ENCODE measurements around the gene DOCK4.

Gene DOCK4

DNA sequence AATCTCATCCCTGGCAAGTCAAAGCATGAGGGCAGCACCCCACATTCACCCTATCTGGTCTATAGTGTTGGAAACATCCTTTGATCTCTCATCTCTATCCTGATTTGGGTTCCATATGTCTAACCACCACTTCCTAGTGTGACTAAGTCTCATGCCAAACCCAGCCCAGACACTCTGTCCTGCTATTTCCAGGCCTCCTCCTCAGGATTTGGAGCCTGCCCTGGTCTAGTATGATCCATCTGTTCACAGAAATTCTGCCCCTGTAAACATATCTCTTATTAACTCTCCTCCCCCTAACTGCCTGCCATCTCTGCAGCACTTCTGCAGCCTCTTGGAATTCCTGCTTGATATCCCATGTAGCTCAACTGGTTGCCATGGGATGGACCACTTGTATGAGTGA is 323.0 kb downstream of the DOCK4 start:
- no peak for DNase-seq (ENCODE audit: low read depth, low spot score)
- H3K27ac ChIP-seq: no peak overlapping the region

DNA sequence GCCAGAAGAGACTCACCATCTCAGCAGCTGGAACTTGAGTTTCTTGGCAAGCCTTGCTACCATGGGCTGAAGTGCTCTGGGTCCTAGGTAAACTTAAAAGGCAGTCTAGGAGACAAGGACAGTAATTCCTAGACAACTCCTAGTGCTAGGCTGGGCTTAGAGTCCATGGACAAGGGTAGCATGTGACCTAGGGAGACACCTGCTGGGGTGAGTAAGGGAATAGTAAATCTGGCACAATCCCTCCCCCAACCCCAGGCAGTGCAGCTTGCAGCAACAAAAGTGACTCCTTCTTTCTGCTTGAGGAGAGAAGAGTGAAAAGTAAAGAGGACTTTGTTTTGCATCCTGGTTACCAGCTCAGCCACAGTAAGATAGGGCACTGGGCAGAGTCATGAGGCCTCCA is 327.4 kb downstream of the DOCK4 start:
- H3K27ac ChIP-seq: no peak overlapping the region
- no peak for DNase-seq (ENCODE audit: low read depth, low spot score)

DNA sequence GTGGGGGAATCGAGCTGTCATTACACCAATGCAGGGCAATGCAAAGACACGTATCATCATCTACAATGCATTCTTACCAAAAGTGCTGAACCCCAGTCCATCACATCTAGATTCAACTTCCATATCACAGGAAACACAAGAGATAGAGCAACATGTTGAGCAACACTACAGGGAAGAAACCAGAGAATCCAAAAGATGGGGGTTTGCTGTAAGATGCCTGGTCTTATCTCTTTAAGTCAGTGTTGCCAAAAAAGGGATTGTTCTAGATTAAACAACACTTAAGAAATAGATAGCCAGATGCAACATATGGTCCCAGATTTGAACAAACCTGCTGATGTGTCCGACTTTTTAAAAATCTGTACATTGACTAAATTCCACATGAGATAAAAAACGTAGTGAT is 328.3 kb downstream of the DOCK4 start:
- DNase-seq (ENCODE audit: low read depth, low spot score): no peak
- H3K27ac ChIP-seq: no peak overlapping the region

DNA sequence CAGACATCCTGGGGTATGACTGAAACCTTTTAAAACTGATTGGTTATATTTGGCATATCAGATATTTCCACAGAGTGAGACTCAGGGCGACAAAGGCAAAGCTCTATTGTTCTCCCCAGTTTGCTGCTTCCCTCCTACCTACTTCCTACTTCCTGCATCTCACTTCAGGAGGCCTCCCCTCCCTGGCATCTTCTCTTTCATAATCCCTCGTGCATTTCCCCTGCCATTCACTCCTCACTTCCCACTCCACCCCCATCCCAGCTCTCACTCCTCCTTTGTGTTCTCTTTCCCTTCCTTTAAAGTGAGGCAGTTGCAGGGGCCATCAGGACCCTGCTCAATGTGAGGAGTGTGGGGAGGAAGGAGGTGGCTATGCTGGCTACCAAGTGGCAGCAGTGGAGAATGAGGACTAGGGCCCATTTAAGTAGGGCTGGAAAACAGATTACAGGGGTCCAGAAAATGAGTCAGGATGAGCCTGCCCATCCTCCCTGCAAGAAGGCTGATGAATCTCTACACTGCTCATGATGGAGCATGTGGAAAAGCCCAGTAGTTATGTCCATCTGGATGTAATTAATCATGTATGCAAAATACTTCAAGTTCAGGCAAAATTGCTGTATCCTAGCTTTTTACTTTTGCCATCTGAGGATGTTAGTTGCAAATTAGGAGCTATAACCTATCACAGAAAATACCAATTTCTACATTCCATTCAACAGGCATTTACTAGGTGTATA is 332.1 kb downstream of the DOCK4 start:
- no peak for DNase-seq (ENCODE audit: low read depth, low spot score)
- H3K27ac ChIP-seq: no peak overlapping the region

DNA sequence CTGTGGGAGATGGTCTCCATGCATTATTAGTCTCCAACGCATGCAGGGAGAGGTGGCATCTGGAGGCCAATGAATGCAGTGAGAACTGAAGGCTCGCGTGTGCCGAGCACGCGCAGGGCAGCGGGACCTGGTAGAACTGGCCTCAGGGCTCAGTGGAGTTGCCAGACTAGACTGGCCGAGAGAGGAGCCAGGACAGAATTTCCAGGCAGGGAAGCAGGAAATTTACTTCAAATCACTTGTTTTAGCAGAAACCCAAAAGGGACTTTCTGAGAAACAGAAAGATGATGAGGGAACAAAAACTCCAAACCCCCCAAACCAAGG is 332.9 kb downstream of the DOCK4 start:
- no peak for DNase-seq (ENCODE audit: low read depth, low spot score)

DNA sequence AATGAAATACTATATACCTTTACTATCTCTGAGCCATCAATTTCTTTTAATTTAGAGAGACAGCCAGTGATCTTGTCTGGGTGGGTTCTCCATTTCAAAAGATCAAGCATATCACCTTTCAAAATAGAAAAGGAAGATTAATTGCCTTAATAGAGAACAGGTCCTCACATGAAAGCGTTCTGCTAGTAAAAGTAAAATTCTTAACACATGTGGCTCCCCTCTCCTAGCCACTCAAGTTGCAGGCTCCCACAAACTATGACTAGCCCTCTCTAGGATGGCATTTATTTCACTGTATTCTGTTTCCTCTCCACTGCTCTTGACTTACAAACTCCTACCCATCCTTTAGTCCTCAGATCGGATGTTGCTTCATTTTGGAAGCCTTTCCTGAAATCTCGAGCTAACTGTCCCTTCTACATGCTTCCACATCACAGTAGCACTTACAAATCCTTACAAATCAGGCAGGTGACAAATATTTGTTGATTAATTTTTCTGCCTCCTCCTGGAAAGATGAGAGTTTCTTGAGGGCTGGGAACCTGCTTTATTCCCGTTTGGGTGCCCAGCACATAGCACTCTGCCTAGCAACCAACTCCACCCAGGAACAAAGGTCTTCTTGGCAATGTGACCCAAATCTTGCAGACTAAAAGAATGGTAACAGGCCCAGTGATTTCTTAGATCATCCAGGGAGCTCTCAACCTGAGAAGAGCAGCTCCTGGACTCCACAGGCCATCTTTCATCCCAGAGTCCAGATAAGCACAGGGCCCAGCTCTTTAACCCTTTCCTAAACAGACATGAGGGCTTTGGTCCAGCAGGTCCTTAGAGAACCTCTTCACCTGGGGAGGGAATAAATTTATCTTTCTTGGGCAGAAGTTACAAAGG is 333.5 kb downstream of the DOCK4 start:
- DNase-seq (ENCODE audit: low read depth, low spot score): no peak
- no peak overlapping the region for H3K27ac ChIP-seq

More for the DNA sequence above, 332.9 kb downstream of the DOCK4 start:
- no peak overlapping the region for H3K27ac ChIP-seq

DNA sequence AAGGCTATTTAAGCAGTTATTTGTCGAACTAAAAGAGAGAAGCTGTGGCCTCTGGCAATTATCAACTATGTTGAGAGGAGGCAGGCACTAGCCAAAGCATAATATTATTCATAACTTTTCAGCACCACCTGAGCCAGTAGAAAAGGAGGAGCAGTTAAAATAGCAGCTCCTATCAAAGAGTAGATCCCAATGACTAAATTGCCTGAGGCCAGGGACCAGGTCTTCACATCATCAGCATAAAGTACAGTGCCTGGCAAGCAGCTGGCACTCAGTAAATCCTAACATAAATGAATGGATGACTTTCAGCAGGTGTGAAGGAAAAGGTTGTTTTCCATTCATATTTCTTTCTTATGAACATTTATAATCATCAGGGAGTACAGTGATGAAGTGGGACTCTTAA is 334.9 kb downstream of the DOCK4 start:
- no peak overlapping the region for H3K27ac ChIP-seq
- DNase-seq (ENCODE audit: low read depth, low spot score): no peak

DNA sequence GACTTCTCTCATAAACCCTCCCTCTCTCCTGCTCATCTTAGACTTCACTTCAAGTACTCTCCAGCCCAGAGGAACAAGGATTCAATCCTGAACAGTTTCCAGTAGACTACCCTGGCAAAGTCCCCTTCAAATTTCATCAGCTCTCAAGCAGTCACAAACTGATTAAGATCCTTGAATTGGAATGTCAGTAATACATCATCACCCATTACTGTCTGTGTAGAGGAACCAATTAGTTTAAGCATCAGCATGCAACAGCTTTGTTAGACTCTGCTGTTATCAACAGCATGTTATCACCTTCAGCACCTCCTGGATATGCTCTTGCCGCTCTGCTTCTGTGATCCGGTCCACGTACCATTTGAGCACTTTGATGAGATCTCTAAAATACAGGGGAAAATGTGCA is 336.9 kb downstream of the DOCK4 start:
- no peak for DNase-seq (ENCODE audit: low read depth, low spot score)

DNA sequence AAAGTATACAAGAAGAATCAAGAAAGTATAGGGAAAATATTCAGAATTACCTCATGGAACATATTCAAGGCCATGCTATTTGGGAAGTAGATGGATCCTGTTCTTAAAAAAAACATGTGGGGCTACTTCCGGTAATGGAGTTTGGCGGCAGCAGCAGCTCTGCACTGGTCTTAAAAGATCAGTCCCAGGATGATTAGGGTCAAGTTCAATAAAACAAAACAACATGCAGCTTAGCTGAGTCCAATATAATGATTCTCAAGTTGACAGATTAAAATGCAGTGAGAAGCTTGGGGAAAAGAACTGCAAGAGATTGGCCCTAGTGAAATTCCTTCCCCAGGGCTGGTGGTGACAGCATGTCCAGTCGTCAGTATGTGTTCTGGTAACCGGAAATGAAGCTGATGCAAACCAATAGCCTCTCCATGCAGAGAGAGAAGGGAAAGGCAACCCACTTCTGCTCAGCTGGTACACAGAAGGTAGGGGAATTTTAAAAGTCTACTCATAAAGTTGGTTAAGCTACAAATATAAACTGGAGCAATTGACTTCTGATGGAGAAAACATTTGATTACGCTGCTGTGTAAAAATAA is 338.8 kb downstream of the DOCK4 start:
- H3K27ac ChIP-seq: no peak overlapping the region
- no peak for DNase-seq (ENCODE audit: low read depth, low spot score)

More for the DNA sequence above, 336.9 kb downstream of the DOCK4 start:
- H3K27ac ChIP-seq: no peak overlapping the region

DNA sequence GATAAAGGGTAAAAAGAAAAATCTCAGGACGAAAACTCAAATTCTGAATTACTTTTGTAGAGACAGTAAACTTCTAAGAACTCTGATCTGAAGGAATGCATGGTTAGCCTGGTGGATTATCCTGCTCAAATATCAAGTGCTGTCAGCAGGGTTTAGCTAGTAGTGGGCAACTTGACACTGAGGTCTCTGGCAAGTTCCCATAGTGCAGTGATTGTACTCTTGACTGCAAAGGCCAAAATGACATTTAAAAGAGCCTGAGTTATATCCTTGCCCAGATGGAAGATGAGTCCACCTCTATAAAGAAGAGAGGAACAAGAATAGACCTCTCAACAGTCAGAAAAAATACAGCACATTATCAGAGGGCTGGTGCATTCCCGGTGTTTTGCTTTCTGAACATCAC is 339.4 kb downstream of the DOCK4 start:
- DNase-seq (ENCODE audit: low read depth, low spot score): no peak

DNA sequence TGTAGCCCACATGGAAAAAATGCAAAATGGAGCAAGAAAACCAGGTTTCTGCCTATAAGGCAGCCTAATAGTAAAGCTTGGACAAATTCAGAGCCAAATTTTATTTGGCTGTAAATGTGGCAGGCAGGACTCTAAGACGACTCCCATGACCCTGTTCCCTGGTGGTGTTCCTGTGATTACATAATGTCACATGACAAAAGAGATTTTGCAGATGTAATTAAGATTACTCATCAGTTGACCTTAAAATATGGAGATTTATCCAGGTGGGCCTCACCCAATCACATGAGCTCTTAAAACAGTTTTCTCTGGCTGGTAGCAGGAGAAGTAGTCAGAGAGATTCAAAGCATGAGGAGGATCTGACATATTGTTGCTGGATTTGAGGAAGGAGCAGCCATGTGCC is 340.8 kb downstream of the DOCK4 start:
- DNase-seq (ENCODE audit: low read depth, low spot score): no peak

More for the DNA sequence above, 339.4 kb downstream of the DOCK4 start:
- H3K27ac ChIP-seq: no peak overlapping the region

DNA sequence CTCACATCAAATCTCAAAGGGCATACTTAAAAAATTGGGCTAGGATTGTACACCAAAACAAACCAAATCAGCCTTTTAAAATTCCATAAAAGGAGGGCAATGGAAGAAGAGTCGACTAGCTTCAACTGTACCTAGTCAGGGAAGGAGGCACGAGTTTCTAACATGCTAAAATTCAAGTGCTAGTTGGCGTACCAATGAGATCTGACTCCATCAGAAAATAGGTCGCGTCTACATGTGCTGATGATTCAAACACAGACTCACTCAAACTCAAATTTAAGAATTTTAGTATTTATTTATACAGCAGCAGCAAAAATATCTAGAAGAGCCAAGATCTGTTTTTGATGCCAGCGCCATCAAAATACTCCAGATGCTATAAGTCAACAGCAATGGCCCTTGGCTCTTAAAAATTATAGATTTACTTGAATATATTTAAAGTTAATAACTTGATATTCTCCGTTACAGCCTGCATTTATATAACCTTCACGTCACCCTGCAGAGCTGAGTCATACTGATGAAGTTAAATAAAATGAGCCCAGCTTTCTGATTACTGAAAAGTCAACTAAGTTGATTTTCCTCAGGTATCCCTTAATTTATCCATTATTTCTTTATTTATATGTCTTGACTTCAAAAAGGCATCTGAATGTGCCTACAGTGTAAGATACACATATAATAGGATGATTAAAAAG is 341.8 kb downstream of the DOCK4 start:
- no peak for DNase-seq (ENCODE audit: low read depth, low spot score)
- no peak overlapping the region for H3K27ac ChIP-seq

More for the DNA sequence above, 340.8 kb downstream of the DOCK4 start:
- no peak overlapping the region for H3K27ac ChIP-seq

DNA sequence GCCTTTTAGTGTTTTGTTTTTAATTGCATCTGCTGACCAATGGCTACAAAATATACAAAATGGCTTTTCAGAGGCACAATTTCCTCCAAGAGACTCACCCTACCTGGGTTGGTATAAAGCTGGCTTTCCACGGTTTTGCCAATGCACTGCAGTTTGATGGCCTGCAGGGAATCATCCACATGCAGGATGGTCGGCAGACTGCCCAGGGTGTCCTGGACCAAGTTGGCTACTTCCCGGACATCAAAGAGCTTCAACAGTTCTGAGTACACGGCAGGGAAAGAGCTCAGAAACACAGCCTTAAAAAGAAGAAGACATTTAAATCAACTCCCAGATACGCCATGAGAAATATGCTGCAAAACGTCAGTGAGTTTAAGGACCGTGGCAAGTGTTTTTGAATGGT is 342.9 kb downstream of the DOCK4 start:
- no peak overlapping the region for H3K27ac ChIP-seq
- no peak for DNase-seq (ENCODE audit: low read depth, low spot score)

DNA sequence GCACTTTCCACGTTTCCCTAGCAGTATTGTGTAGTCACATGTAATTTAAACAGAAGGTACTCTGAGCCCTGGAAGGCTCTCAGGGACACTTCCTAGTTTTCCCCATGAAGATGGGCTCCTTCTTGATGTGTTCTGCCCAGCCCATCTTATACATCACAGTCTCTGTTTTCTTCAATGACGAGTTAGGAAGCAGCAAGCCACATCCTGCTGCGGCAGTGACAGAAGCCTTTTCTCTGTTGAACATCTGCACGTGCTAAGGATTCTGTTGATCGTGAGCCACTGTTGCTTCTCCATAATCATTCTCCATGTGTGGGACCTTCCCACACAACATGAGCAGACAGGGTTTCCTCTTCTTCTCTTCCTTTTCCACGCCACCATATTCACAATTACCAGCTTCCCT is 346.0 kb downstream of the DOCK4 start:
- H3K27ac ChIP-seq: no peak overlapping the region
- no peak for DNase-seq (ENCODE audit: low read depth, low spot score)

DNA sequence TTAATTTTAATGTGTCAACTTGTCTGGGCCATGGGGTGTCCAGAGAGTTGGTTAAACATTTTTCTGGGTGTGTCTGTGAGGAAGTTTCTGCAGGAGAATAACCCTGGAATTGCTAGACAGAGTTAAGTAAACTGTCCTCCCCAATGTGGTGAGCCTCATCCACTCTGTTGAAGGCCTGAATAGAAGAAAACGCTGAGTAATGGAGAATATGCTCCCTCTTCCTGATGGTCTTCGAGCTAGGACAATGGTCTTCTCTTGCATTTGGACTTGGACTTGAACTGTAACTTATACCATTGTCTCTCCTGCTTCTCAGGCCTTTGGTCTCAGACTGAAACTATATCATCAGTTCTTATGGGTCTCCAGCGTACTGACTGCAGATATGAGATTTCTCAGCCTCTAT is 347.9 kb downstream of the DOCK4 start:
- no peak overlapping the region for H3K27ac ChIP-seq
- no peak for DNase-seq (ENCODE audit: low read depth, low spot score)

DNA sequence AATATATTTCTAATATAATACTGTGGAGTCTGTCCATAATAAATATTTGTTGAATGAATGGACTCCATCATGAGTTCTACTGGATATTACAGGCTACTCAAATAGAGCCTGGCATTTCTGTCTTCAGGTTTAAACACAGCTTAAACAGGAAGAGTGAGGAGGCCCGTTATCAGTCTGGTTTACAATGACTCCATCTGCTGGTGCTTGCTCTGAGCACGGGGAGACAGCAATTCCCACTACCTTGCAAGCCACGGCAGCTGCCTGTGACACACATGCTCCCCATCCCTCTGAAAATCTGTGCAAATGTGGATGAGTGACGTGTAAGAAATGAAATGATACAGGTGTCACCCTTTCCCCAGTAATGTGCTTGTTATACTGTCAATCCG is 350.4 kb downstream of the DOCK4 start:
- no peak for DNase-seq (ENCODE audit: low read depth, low spot score)
- no peak overlapping the region for H3K27ac ChIP-seq

DNA sequence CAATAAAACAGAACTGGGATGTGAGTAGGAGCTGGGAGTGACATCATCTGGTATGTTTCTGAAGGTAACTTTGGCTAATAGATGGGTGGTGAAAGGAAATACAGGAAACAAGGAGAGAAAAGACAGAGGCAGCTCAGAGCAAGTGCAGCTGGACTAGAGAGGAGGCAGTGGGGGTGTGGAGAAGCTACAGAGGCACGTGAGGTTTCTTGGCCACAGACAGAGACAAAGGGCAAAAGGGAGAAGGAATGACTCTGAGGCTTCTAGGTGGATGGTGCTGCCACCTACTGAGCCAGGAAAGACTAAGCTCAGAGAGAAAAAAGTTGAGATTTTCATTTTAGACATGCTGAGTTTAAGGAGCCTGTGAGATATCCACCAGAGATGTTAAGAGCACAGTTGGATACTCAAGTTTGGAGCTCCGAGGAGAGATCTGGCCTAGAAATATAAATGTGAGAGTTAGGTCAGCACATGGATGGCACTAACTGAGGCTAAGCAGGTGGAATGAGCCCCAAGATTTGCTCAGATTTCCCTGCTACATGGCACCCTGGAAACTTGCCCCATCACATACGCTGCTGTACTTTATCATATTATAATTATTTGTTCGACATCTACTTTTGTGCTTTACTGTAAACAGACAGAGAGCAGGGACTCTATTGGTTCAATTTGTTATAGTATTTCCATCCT is 350.9 kb downstream of the DOCK4 start:
- DNase-seq (ENCODE audit: low read depth, low spot score): no peak
- no peak overlapping the region for H3K27ac ChIP-seq

DNA sequence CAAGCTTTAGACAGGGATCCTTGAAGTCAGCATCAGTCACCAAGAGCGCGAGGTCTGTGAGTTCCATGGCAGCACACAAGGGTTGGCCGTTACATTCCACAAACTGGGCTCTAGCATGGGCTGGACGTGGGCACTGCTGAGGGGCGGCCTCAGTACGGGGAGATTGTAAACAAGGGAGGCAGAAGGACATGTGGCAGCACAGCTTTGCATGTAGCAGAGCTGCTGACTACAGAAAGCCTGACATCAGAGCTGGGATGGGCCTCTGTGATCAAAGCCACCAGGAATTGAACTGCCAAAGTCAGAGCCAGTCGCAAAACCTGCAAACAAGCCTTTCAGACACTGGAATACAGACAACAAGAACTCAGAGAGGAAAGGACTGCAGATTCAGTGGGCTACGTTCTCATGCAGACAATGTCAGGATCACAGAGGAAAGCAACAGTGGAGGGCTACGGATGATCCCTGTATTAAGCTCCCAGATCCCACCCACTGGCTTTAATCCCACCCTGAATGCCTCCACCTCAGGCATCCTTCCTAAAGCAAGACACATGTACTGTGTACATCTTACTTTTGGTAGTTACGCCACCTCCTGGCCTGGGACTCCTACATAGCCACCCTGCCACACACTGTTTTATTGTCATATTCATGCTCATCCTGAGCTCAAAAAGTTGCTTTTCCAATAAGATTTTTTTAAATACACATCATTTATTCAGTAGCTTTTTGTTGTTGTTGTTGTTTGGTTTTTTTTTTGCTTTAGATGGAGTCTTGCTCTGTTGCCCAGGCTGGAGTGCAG is 352.8 kb downstream of the DOCK4 start:
- no peak for DNase-seq (ENCODE audit: low read depth, low spot score)
- H3K27ac ChIP-seq: no peak overlapping the region

DNA sequence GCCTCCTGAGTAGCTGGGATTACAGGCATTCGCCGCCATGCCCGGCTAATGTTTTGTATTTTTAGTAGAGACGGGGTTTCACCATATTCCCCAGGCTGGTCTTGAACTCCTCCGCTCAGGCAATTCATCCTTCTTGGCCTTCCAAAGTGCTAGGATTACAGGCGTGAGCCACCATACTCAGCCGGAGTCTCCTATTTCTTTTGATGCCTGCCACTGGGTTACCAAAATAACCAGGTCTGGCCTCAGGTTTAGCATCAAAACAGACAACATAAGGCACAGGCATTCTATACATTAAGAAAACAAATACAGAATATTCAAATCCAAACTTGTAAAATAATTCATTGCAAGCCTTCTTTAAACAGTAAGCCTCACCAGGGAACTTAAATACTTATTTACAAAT is 354.1 kb downstream of the DOCK4 start:
- DNase-seq (ENCODE audit: low read depth, low spot score): no peak
- H3K27ac ChIP-seq: no peak overlapping the region

DNA sequence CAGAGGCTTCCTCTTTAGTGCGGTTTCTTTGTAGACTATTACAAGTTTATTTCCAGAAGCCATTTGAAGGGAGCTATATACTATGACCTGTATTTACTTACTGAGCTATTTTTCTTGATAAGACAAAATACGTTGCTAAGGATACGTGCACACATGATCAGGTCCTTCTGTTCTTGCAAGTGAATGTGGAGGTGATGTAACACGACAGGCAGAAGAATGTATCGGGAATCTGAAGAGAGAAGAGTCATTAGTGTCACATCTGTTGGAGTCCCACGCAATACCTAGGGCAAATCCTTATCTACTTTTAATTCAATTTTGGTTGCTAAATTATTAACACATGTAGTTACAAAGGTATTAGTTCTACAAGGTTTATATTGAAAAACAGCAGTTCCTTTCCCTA is 359.3 kb downstream of the DOCK4 start:
- no peak for DNase-seq (ENCODE audit: low read depth, low spot score)
- H3K27ac ChIP-seq: no peak overlapping the region

Data from epithelial cell of prostate (primary cell).